Endothelial cell of coronary artery (primary cell): Measurements from ENCODE around the gene SLC35D2. TPM values are rescaled to one million over a fixed set of nuclear protein-coding genes. Genes with fewer than 3 reads are reported as not detected.

ENCODE experiments used
- total RNA-seq: library from RNA; depleted of rRNA; stranded (reverse); fragments of >200 nt; gene quantifications from 2 replicates; pipeline ENCODE4 v1.2.3, GENCODE V29; 2014

Gene SLC35D2
- total RNA-seq: 14.2 and 18.2 TPM in 2 replicates

GRCh38 chr9:96383165-96383942 lies at the start of gene SLC35D2:
SLC35D2 (minus strand) TSS chr9:96383711; CDS start chr9:96383634, 77 bp downstream.

GRCh38 chr9:96418083-96418919 lies 34.8 kb upstream of the SLC35D2 start, which contains the start of gene ZNF367:
ZNF367 (minus strand) TSS chr9:96418370; CDS start chr9:96418032, 338 bp downstream.

GRCh38 chr9:96302021-96302420 lies 81.5 kb downstream of the SLC35D2 start, which contains the start of gene HSD17B3:
HSD17B3 (minus strand) TSS chr9:96302176; CDS start chr9:96302104, 72 bp downstream.

Other genes starting within 250 kb of the SLC35D2 start
- not detected in 2 replicates for gene HSD17B3, start 81.5 kb downstream of the SLC35D2 start, total RNA-seq
- gene ZNF367, start 34.7 kb upstream of the SLC35D2 start, total RNA-seq: 3.6 and 5.8 TPM in 2 replicates
- gene HABP4, start 66.5 kb upstream of the SLC35D2 start, total RNA-seq: 6.1 and 8.7 TPM in 2 replicates
- 1.1 and 5.2 TPM in 2 replicates for gene CDC14B, start 236.1 kb upstream of the SLC35D2 start, total RNA-seq